Prostate gland (tissue), 2 donors: ENCODE data around the gene SLC25A17.
"Not testable (repeated sequence)": the region's sequence is repeated elsewhere in the genome, so short reads cannot be mapped to it uniquely, and the experiment has no call there.

Source experiments
- CTCF ChIP-seq, 4 experiments: fragments of 200-600 bp in 2 of 4; fragments of 450-650 bp in 2 of 4; sonication (generic) in 2 of 4; IDR thresholded peaks; 1 replicate in 3 of 4; 2 replicates in 1 of 4; pipeline ENCODE4 v1.5.1; 2016 to 2019; ENCODE audit warnings: antibody characterized with exemption in 4 of 4, mild to moderate bottlenecking in 2 of 4, moderate library complexity in 2 of 4
- POLR2A ChIP-seq: fragments of 450-650 bp; IDR thresholded peaks from one replicate; pipeline ENCODE4 v1.6.1; 2016; ENCODE audit warnings: antibody characterized with exemption, mild to moderate bottlenecking
- POLR2AphosphoS5 ChIP-seq: sonication (generic); formaldehyde crosslinking; IDR thresholded peaks from one replicate; pipeline ENCODE4 v1.6.1; 2017; ENCODE audit warnings: antibody characterized with exemption

GRCh38 chr22:40781749-40782148 lies 37.4 kb downstream of the SLC25A17 start:
- not testable (repeated sequence) for TF ChIP-seq CTCF (IDR thresholded peaks at IDR 0.05); POLR2AphosphoS5; POLR2A
